ENCODE data around the gene OTOGL.
"Not testable (repeated sequence)": the region's sequence is repeated elsewhere in the genome, so short reads cannot be mapped to it uniquely, and the experiment has no call there.

OTOGL gene

DNA sequence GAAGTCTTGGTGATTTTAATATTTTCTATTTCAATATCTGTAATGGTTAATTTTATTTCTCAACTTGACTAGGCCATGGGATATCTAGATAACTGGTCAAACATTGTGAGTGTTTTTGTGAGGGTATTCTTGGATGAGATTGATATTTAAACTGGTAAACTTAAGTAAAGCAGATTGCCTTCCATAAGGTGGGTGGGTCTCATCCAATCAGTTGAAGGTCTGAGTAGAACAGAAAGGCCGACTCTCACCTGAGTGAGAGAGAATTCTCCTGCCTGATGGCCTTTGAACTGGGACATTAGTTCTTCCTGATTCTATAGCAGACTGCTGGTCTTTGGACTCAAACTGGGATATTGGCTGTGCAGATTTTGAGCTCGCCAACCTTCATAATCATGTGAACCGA, 36.3 kb downstream of the OTOGL start:
- DNase-seq: no peak

DNA sequence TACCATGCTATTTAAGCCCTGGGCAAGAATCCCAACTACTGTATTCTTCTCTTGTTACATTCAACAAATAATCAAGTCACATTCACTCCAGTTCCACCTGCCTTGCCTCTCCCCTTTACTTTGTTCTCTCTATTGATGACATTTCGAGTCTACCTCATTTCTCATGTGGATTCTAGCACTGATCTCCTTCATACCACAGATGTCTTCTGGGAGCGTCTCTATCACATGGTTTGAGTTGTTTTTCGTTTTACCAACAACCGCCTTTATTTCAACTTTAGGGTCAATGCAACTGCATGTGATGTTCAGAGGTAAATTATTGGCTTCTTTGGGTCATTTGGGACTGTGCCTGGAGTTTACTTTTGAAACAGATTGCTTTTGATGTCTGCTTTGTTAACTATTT, 40.7 kb downstream of the OTOGL start:
- DNase-seq: no peak

DNA sequence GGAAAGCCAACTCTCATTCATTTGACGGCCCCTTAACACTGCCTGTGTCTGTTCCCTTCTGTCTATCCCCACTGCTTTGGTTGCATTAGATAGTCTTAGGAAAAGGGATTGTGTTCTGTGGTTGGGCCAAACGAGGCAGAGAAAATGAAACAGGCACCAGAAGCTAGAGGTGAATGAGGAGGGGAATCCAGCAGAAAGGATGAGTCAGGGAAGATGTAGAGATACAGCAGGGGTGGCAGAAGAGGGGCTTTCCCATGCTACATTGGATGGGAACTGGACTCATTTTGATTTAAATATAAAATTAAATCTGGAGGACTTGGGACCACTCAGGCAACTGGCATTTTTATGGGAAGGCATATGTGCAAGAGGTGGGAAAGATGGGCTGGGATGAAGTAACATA, 43.3 kb downstream of the OTOGL start:
- no peak for DNase-seq

DNA sequence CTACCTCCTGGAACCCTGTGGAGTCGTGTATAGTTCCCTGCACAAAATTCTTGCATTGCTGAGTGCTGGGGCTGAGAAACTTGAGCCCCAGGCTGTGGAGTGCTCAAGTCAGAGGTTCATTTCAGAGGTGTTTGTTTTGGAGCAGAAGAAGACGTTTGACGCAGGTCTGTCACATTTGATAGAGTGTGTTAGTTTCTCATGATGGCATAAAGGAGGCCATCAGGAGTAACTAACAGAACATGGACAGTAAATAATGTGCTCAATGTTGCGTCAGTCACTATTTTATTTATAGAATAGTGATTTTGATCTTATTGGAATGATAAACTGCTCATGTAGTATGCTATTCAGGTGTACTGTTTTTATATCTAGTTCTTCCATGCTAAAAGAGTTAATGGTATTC, 44.2 kb downstream of the OTOGL start:
- no peak for DNase-seq

DNA sequence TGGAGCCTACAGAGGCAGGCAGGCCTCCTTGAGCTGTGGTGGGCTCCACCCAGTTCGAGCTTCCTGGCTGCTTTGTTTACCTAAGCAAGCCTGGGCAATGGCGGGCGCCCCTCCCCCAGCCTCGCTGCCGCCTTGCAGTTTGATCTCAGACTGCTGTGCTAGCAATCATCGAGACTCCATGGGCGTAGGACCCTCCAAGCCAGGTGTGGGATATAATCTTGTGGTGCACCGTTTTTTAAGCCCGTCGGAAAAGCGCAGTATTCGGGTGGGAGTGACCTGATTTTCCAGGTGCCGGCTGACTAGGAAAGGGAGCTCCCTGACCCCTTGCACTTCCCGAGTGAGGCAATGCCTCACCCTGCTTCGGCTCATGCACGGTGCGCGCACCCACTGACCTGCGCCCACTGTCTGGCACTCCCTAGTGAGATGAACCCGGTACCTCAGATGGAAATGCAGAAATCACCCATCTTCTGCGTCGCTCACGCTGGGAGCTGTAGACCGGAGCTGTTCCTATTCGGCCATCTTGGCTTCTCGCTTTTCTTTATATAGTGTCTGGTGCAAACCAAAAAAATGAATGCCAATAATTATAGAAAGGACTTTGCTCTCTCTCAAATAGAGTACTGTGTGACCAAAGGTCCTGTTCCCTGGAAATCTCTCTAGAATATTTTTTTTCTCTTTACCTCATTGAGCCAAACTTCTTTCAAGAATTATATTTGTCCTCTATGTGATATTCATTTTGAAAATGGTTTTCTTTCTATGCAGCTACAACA, 50.4 kb downstream of the OTOGL start:
- DNase-seq: not testable (repeated sequence)

DNA sequence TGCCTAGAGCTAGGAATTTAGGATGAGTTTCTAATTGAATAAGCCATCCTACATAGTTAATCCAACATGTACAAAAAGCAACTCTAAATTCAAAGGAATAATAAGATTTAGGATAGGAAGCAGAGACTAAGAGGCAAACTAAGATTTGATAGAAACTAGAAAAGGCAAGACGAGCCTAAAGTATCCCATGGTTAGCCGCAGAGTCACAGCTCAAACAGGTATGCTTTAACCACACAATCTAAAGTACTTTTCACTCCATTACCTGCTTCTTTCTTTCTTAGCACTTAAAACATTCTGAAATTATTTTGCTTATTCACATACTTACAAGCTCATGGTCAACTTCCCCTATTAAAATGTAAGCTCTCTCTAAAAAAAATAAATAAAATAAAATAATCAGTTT, 51.8 kb downstream of the OTOGL start:
- DNase-seq: no peak

DNA sequence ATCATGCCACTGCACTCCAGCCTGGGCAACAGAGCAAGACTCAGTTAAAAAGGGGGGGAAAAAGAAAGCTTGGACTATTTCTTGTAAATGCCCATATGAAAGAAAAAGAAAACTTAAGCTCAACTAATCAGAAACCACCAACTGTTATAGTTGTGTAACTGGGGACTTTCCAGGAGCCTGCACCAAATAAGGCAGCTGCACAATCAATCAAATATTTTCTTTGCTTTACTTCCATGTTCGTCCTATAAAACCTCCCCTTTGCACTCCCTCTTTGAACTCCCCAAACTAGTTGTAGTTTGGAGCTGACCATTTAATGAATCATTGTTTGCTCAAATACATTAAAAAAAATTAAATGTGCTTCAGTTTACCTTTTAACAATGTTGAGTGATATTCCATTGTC, 54.9 kb downstream of the OTOGL start:
- no peak for DNase-seq

DNA sequence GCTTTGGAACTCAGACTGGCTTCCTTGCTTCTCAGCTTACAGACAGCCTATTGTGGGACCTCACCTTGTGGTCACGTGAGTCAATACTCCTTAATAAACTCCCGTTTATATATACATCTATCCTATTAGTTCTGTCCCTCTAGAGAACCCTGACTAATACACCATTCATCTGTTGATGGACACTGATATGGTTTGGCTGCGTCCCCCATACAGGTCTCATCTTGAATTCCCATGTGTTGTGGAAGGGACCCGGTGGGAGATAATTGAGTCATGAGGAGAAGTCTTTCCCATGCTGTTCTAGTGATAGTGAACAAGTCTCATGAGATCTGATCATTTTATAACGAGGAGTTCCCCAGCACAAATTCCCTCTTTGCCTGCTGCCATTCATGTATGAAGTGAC, 57.0 kb downstream of the OTOGL start:
- no peak for DNase-seq

DNA sequence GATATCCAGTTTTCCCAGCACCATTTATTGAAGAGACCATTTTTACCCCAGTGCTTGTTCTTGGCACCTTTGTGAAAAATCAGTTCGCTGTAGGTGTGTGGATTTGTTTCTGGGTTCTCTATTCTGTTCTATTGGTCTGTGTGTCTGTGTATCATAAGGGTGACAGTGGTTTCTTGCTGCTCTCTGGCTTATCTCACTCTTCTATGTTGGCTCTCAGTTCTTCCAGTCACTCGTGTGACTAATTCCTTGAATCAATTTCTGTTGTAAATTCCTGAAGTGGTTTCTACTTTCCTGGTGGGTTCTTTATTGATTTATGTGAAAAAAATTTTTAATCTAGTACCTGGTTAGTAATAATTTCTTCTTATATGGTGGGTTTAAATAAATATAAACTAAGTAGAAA, 58.3 kb downstream of the OTOGL start:
- no peak for DNase-seq

DNA sequence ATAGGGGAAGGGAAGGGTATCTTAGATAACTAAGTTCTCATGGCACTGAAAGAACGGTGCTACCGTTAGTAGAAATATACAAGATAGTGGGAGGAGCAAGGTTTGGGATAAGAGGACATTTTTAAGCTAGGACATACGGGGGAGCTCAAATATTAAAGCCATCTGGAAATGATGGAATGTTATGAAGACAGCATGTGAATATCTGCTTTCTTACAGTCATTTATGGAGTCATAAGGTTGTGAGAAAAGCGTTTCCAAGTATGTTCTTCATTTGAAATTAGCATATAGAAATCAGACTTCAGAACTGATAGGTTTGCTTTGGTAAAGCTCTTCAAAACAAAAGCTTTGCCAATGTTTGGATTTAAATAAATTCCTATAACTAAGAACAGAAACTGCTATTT, 62.3 kb downstream of the OTOGL start:
- no peak for DNase-seq

DNA sequence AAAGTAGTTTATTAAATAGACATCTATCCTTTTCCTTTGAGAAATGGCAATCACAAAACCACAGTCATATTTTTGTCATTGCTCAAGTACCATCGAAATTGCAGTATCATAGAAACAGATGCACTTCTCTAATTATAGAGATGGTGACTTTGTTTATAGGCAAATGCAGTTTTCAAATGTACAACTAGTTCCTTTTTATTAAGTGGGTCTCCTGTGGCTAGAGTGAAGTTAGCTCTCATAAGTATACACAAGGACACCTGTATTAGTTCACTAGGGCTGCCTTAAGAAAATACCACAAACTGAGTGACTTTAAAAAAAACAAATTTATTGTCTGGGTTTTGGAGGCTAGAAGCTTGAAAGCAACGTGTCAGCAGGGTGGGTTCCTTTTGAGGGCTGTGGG, 62.8 kb downstream of the OTOGL start:
- no peak for DNase-seq

DNA sequence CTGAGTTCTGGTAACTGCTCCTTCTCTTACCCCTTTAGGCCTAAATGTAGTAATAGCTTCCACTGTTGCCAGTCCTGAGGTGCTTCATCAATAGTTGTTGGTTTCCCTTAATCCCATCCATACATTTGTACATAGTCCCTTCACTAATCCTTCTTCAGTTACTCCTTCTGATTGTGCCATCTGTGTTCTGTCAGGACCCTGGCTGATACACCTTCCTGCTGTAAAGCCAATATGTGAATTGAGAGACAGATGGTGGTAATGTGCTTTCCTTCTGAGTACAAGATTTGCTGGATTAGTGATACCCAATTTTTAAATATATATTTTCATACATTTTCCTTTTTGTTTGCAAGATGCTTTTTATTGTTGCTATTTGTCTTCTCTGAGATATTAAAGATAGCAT, 66.4 kb downstream of the OTOGL start:
- peak; percentile 95 for DNase-seq

DNA sequence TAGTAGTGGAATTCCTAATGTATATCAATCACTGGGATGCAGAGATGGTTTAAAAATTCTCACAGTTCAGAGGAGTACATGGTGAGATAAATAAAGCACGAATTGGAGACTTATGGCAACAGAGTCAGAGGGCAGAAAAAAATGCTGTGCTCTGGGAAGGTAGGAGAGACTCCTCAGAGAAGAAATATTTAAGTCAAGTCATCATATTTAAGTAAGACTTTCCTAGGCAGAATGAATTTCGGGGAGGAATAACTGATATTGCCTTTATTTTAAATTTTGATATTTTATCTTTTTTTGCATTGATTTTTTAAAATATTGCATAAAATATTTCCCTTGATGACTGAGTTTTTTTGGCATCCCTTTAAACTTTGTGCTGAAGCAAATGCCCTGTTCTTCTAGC, 67.4 kb downstream of the OTOGL start:
- no peak for DNase-seq

DNA sequence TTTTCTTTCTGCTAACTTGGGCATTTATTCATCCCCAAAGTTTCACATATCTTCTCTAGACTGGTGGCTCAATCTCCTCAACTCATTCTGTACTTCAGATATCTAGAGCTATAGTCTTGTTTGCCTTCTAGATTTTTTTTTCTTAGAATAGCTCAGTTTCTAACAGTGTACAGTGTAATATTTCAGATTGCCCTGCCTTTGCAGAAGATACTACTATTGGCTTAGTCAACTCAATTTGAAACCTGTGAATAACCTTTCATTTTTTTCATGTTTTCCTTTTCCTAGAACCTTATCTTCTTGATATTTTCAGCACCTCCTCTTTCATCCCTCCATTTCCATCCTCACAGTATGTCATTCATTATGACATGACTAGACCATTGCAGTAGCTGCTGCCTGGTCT, 69.6 kb downstream of the OTOGL start:
- DNase-seq: no peak

DNA sequence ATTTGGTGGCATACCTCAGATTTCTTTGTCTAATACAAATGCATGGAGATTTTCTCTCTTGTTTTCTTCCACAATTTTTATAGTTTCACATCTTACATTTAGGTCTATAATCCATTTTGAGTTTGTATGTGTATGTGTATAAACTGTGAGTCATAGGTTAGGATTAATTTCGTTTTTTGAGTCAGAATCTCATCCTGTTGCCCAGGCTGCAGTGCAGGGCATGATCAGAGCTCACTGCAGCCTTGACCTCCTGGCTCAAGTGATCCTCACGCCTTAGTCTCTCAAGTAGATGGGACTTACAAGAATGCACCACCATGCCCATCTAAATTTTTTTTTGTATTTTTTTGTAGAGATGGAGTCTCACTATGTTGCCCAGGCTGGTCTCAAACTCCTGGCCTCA, 71.6 kb downstream of the OTOGL start:
- DNase-seq: no peak

DNA sequence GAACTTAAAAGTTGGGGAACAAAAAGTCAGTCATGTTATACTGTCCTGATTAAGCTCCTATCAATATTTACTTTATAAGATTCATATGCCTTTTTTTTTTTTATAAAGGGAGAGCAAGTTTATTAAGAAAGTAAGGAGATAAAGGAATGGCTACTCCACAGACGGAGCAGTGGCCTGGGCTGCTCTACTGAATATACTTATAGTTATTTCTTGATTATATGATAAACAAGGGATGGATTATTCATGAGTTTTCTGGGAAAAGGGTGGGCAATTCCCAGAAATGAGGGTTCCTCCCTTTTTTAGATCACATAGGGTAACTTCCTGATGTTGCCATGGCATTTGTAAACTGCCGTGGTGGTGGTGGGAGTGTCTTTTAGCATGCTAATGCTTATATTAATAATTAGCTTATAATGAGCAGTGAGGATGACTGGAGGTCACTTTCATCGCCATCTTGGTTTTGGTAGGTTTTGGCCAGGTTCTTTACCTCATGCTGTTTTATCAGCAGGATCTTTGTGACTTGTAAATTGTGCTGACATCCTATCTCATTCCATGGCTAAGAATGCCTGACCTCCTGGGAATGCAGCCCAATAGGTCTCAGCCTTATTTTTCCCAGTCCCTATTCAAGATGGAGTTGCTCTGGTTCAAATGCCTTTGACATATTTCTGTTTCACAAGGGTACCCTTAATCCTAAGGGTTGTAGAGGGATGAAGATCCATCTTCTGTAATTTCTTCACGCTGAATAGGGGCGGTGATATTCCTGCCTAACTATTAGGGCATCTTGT, 73.9 kb downstream of the OTOGL start:
- DNase-seq: no peak

DNA sequence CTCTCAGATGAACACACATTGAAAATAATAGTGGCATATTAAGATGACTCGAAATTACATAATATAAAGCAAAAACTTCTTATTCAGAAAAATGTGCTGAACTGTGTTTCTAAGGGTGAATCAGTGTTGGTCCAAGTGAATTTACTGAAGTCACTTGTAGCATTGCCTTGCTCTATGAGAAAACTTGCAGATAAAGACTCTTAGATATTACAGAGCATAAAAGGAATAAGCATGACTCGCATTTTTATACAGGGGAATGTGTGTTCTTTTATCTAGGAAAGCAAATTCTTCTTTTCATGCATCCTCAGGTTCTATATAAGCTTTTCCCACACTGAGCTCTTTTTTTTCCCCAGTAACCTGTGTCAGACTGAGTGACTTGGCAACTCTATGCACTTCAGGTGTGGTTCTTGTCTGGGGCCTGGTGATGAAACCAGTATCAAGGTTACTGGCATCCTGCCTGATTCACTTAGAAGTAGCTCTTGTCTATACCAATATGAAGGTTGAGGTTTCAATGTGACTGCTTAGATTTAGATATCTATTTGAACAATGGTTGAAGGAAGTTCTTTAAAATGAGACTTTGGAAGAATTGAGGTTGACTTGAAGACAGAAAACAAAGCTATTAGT, 76.1 kb downstream of the OTOGL start:
- DNase-seq: no peak

DNA sequence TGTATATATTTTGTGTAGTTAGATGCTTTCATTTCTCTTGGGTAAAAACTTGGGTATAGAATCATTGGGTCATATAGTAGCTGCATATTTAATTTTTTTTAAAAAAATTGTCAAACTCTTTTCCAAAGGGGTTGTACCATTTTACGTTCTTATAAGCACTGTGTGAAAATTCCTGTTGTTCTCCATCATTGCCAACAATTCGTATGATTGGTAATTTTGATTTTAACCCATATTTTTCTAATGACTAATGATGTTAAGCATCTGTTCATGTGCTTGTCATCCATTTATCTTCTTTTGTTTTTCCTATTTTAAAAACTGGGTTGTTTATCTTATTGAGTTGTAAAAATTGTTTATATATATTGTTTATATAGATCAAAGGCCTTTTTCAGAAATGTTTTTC, 77.4 kb downstream of the OTOGL start:
- no peak for DNase-seq

DNA sequence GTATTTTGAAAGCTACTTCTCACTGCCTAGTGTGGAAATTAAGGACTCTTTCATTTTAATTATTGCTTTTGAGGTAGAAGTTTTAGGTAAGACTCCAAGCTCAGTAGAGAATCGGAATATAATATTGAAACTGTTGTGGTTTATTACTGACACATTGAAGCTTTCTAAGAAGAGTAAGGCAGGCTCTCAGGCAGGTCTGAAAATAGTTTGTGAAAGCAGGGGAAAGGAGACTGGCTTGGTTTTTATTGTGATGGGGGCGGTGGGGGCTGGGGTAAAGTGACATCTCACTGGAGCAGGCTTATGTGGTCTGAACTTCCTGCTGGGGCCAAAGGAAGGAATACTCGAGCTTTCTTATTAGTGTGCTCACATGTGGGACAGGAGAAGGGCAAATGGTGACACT, 79.5 kb downstream of the OTOGL start:
- DNase-seq: no peak

DNA sequence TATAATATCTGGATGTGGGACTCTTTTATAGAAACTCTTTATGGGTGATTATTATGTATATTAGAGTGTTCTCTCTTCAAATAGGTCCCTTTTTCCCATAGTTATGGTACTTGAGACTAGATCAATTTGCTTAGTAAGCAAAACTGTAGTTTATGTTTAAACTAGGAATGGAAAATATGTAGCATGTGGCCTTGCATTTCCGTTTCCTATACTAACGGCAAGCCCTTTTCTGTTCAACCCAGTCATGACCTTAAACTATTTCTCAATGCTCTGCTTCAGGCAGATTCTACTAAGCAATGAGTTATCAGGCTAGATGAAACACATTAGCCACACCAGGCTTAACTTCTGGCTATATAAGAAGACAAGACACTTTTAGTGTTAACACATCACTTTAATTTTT, 84.6 kb downstream of the OTOGL start:
- DNase-seq: no peak

DNA sequence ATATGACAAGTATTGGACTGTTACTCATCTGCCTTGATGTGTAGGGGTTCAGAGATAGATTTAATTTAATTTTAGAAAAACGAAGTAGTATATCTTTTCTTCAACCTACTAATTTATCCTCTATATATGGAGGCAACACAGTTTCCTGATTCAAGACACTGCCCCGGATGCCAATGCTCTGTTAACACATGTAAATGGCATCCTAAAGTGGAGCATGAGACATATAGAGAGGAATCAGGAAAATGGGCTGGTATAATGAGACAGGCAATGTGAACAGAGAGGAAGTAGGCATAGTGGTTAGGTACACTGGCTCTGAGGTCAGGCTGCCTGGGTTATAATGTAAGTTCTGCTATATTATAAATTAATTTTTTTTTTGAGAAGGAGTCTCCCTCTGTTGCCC, 85.6 kb downstream of the OTOGL start:
- DNase-seq: no peak

DNA sequence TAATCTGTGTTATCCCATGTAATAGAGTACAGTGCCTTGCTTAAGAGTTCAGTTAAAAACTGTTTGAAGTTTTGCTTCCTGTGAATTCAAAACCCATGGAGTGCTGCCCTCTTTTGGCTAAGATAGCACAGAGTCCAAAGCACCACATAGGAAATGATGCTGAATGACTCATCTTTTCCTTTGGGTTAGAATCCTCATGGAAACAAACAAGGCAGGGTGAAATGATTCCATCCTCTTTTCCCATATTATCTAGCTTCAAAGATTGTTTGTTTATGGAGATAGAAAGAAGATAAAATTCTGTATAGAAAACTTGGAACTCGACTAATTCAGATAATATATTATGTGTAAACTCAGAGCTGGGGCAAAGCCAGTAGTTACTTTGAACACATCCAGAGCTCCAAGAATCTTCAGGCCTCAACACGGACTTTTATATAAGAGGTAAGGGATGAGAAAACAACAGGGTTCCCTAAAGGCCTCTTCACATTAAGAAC, 87.4 kb downstream of the OTOGL start:
- no peak for DNase-seq

DNA sequence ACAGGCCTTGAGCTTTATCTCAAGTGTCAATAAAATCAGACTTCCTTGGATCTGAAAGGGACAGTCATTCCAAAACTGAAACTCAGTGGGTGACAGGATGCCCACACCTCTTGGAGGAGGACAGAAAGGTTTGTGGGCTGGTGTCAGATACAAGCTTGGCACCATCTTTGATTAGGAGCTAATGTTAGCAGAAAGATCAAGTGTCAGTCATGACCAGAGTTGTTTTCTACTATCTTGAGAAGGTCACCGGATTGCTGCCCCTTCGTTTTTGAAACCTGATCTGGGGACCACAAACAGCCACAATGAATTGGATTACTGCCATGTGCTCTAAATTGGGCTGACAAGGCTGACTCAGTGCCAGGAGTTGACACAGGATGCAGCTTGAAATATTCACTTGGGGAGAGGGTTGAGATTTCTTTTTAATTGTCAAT, 88.3 kb downstream of the OTOGL start:
- no peak for DNase-seq

DNA sequence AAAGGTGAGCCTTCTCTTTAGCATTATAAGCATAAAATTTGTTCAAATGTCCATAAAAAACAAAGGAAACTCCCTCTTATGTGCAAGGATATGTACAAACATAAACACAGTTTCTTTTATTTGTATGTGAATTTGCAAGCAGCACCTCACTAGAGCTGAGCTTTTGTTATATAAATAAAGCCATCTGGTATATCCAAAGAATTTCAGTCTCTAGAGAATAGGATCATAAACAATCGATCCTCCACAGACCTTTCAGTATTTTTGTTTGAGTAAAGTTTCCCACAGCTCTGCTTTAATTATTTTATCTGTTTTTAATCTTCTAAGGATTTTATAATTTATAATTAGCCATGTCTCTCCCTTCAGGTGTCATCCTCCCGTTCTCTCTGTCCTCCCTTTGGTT, 89.2 kb downstream of the OTOGL start:
- DNase-seq: no peak

All from NCI-H524 treated with DMSO at 0.1 percent for 48 hours (cell line).